H1 (cell line): Measurements from ENCODE around the gene NXT1. TPM values are rescaled to one million over a fixed set of nuclear protein-coding genes. Genes with fewer than 3 reads are reported as not detected.

Experiments used
- CTCF ChIA-PET: fragments of 300-600 bp; sonication (Branson Sonifier 250); formaldehyde crosslinking; loops from one replicate; lab custom pipeline; 2021; ENCODE audit not compliant: partially characterized antibody; lab: Charles Lee
- POLR2A ChIA-PET: fragments of 300-600 bp; sonication (Branson Sonifier 250); formaldehyde crosslinking; loops from one replicate; lab custom pipeline; 2021; ENCODE audit warnings: inconsistent platforms; ENCODE audit not compliant: partially characterized antibody; lab: Charles Lee
- DNase-seq, 2 experiments: peaks; one replicate each; pipeline versions ENCODE4 v3.0.0 to v3.0.0-alpha.2; 2010 to 2022; ENCODE audit warnings: low spot score in 2 of 2, low read depth in 1 of 2, mixed read lengths in 1 of 2
- FAIRE-seq: peaks from 2 replicates; lab custom pipeline; 2011; peaks lifted over from hg19 to GRCh38; lab: Jason Lieb, UNC
- H2AFZ ChIP-seq: 2 replicates; pipeline ENCODE4 v1.8.1; 2012; ENCODE audit warnings: low read length, inconsistent platforms
- H2AK5ac ChIP-seq: 2 replicates; pipeline ENCODE4 v1.6.1; 2013; ENCODE audit warnings: low read depth, low read length
- H2BK120ac ChIP-seq: replicated peaks from 2 replicates; pipeline ENCODE3; 2013; ENCODE audit warnings: low read depth, low read length, inconsistent platforms
- H2BK12ac ChIP-seq: 2 replicates; pipeline ENCODE4 v1.6.1; 2013; ENCODE audit warnings: low read depth, low read length
- H2BK15ac ChIP-seq: 2 replicates; pipeline ENCODE4 v1.6.1; 2013; ENCODE audit warnings: low read length
- H2BK20ac ChIP-seq: 2 replicates; pipeline ENCODE4 v1.6.1; 2013; ENCODE audit warnings: low read length
- H2BK5ac ChIP-seq: 2 replicates; pipeline ENCODE4 v1.6.1; 2013; ENCODE audit warnings: low read depth, low read length
- H3K14ac ChIP-seq: 2 replicates; pipeline ENCODE4 v1.6.1; 2013; ENCODE audit warnings: inconsistent platforms; ENCODE audit not compliant: insufficient read length
- H3K18ac ChIP-seq: 2 replicates; pipeline ENCODE4 v1.6.1; 2013; ENCODE audit warnings: low read length; ENCODE audit errors: extremely low read depth
- H3K23ac ChIP-seq: 2 replicates; pipeline ENCODE4 v1.6.1; 2013; ENCODE audit warnings: inconsistent platforms; ENCODE audit not compliant: insufficient read length
- H3K23me2 ChIP-seq: 2 replicates; pipeline ENCODE4 v1.6.1; 2013; ENCODE audit warnings: low read depth, low read length
- H3K27ac ChIP-seq: 2 replicates; pipeline ENCODE4 v1.6.1; 2011; ENCODE audit warnings: low read depth, low read length, inconsistent platforms
- H3K27me3 ChIP-seq, 4 experiments: replicated peaks in 1 of 4; 1 replicate in 1 of 4; 2 replicates in 3 of 4; pipeline versions ENCODE4 v1.6.1 to v1.8.1; 2011 to 2013; ENCODE audit warnings: low read length in 3 of 4, mild to moderate bottlenecking in 3 of 4, inconsistent platforms in 2 of 4, mixed read lengths in 2 of 4, moderate library complexity in 1 of 4; ENCODE audit not compliant: control insufficient read depth in 3 of 4, insufficient read depth in 3 of 4; ENCODE audit errors: extremely low read depth in 1 of 4
- H3K36me3 ChIP-seq, 4 experiments: 2 replicates each; pipeline versions ENCODE4 v1.6.1 to v1.8.1; 2011 to 2013; ENCODE audit warnings: mild to moderate bottlenecking in 4 of 4, low read length in 3 of 4, moderate library complexity in 2 of 4, control low read depth in 1 of 4, inconsistent platforms in 1 of 4; ENCODE audit not compliant: insufficient read depth in 4 of 4, control insufficient read depth in 2 of 4
- H3K4ac ChIP-seq: replicated peaks from 2 replicates; pipeline ENCODE3; 2013; ENCODE audit warnings: low read length, low read depth, mixed read lengths, inconsistent platforms; ENCODE audit not compliant: insufficient read length
- H3K4me1 ChIP-seq, 4 experiments: replicated peaks in 1 of 4; 1 replicate in 1 of 4; 2 replicates in 3 of 4; pipeline versions ENCODE4 v1.6.1 to v1.8.1; 2011 to 2013; ENCODE audit warnings: low read length in 3 of 4, inconsistent platforms in 2 of 4, mixed read lengths in 1 of 4; ENCODE audit not compliant: insufficient read depth in 4 of 4, control insufficient read depth in 3 of 4
- H3K4me2 ChIP-seq, 2 experiments: 2 replicates each; pipeline versions ENCODE4 v1.6.1 to v1.8.1; 2011 to 2013; ENCODE audit warnings: low read depth in 2 of 2, low read length in 2 of 2, control low read depth in 1 of 2, inconsistent platforms in 1 of 2, mild to moderate bottlenecking in 1 of 2; ENCODE audit not compliant: insufficient read depth in 1 of 2
- H3K4me3 ChIP-seq, 4 experiments: fragments of 200-600, 300-600 bp in 1 of 4; sonication (generic), shearing (Covaris generic), sonication (Bioruptor Twin) in 1 of 4; 2 replicates each; pipeline versions ENCODE4 v1.5.1 to v1.8.1; 2011 to 2016; ENCODE audit warnings: low read length in 4 of 4, low read depth in 3 of 4, control low read depth in 2 of 4, inconsistent platforms in 2 of 4, mild to moderate bottlenecking in 2 of 4, mixed read lengths in 1 of 4, moderate library complexity in 1 of 4; ENCODE audit not compliant: insufficient read depth in 2 of 4; ENCODE audit errors: extremely low read depth in 1 of 4
- H3K56ac ChIP-seq: replicated peaks from 2 replicates; pipeline ENCODE3; 2013; ENCODE audit warnings: low read depth, mild to moderate bottlenecking, mixed read lengths, low read length, inconsistent platforms; ENCODE audit not compliant: insufficient read length
- H3K79me1 ChIP-seq: 2 replicates; pipeline ENCODE4 v1.6.1; 2013; ENCODE audit warnings: low read depth, low read length, control low read depth
- H3K79me2 ChIP-seq, 2 experiments: 2 replicates each; pipeline versions ENCODE4 v1.6.1 to v1.8.1; 2012 to 2013; ENCODE audit warnings: low read length in 2 of 2, mild to moderate bottlenecking in 2 of 2, inconsistent platforms in 1 of 2; ENCODE audit not compliant: insufficient read depth in 2 of 2, control insufficient read depth in 1 of 2
- H3K9ac ChIP-seq, 4 experiments: replicated peaks in 1 of 4; 1 replicate in 1 of 4; 2 replicates in 3 of 4; pipeline versions ENCODE4 v1.6.1 to v1.8.1; 2011 to 2013; ENCODE audit warnings: low read depth in 3 of 4, low read length in 3 of 4, control low read depth in 2 of 4, mild to moderate bottlenecking in 2 of 4, moderate library complexity in 2 of 4, inconsistent platforms in 1 of 4; ENCODE audit errors: extremely low read depth in 1 of 4
- H3K9me3 ChIP-seq, 2 experiments: 2 replicates each; pipeline versions ENCODE4 v1.6.1 to v1.8.1; 2012 to 2013; ENCODE audit warnings: mild to moderate bottlenecking in 2 of 2, moderate library complexity in 2 of 2, control low read depth in 1 of 2, inconsistent platforms in 1 of 2, low read depth in 1 of 2, low read length in 1 of 2, mixed read lengths in 1 of 2; ENCODE audit not compliant: insufficient read depth in 2 of 2
- H4K20me1 ChIP-seq, 2 experiments: replicated peaks in 1 of 2; 2 replicates each; pipeline versions ENCODE3 to v1.8.1; 2011 to 2013; ENCODE audit warnings: inconsistent platforms in 2 of 2, low read length in 2 of 2, mild to moderate bottlenecking in 1 of 2; ENCODE audit not compliant: insufficient read depth in 2 of 2, control insufficient read depth in 1 of 2
- H4K5ac ChIP-seq: 2 replicates; pipeline ENCODE4 v1.6.1; 2013; ENCODE audit warnings: low read length, low read depth, mixed read lengths, inconsistent platforms; ENCODE audit not compliant: insufficient read length
- H4K8ac ChIP-seq: 2 replicates; pipeline ENCODE4 v1.8.0; 2013; ENCODE audit warnings: mild to moderate bottlenecking, moderate library complexity, low read length, inconsistent platforms; ENCODE audit not compliant: insufficient read depth; ENCODE audit errors: extremely low read depth
- H4K91ac ChIP-seq: replicated peaks from 2 replicates; pipeline ENCODE3; 2013; ENCODE audit warnings: low read length, mixed read lengths, inconsistent platforms; ENCODE audit not compliant: insufficient read length
- BACH1 ChIP-seq: IDR thresholded peaks from 2 replicates; pipeline ENCODE4 v1.6.1; 2012; ENCODE audit warnings: low read length, improper control_type of control experiment
- CBX8 ChIP-seq: fragments of 300-800, 300-1000 bp; sonication (generic); IDR thresholded peaks from 2 replicates; pipeline ENCODE4 v1.7.1; 2016; ENCODE audit warnings: low read depth, low read length, borderline replicate concordance
- CTBP2 ChIP-seq: IDR thresholded peaks from 2 replicates; pipeline ENCODE4 v1.7.0; 2011; ENCODE audit warnings: borderline replicate concordance, mild to moderate bottlenecking, moderate library complexity, mixed read lengths, low read length; ENCODE audit not compliant: insufficient read depth, insufficient read length
- EP300 ChIP-seq, 2 experiments: IDR thresholded peaks; 1 replicate in 1 of 2; 2 replicates in 1 of 2; pipeline ENCODE4 v1.6.1; 2011 to 2012; ENCODE audit warnings: low read depth in 2 of 2, low read length in 2 of 2, mild to moderate bottlenecking in 2 of 2, borderline replicate concordance in 1 of 2, inconsistent platforms in 1 of 2, moderate library complexity in 1 of 2
- GABPA ChIP-seq: IDR thresholded peaks from 2 replicates; pipeline ENCODE4 v1.6.1; 2011; ENCODE audit warnings: mild to moderate bottlenecking, low read length, moderate library complexity, borderline replicate concordance; ENCODE audit not compliant: insufficient read depth
- KDM5A ChIP-seq: fragments of 200-600 bp; IDR thresholded peaks from 2 replicates; pipeline ENCODE4 v1.7.1; 2012; ENCODE audit warnings: mild to moderate bottlenecking, low read length, inconsistent platforms, mixed read lengths
- MAFK ChIP-seq: IDR thresholded peaks from 2 replicates; pipeline ENCODE4 v1.6.1; 2012; ENCODE audit warnings: low read depth, mild to moderate bottlenecking, improper control_type of control experiment, low read length
- NANOG ChIP-seq: IDR thresholded peaks from 2 replicates; pipeline ENCODE4 v1.6.1; 2011; ENCODE audit warnings: low read length, low read depth, mild to moderate bottlenecking, inconsistent platforms; ENCODE audit not compliant: insufficient read depth, poor library complexity, severe bottlenecking
- SP1 ChIP-seq: IDR thresholded peaks from 2 replicates; pipeline ENCODE4 v1.6.1; 2011; ENCODE audit warnings: low read depth, low read length
- SUZ12 ChIP-seq: fragments of 200-600 bp; sonication (generic); IDR thresholded peaks from 2 replicates; pipeline ENCODE4 v1.6.1; 2012; ENCODE audit warnings: mild to moderate bottlenecking, inconsistent platforms, low read length, moderate library complexity, mixed read lengths
- TCF12 ChIP-seq: IDR thresholded peaks from 2 replicates; pipeline ENCODE4 v1.6.1; 2011; ENCODE audit warnings: low read depth, mild to moderate bottlenecking, low read length
- WGBS, 2 experiments: shearing (Covaris generic) in 1 of 2; methylation state at CpG; one replicate each; pipeline versions ENCODE4 v1.1.6 to v1.1.7; 2013 to 2015; ENCODE audit warnings: low lambda C conversion rate in 2 of 2, mixed read lengths in 2 of 2, inconsistent platforms in 1 of 2, low coverage in 1 of 2, missing lambda C conversion rate in 1 of 2; ENCODE audit not compliant: insufficient replicate concordance in 2 of 2, insufficient coverage in 1 of 2, insufficient read length in 1 of 2; ENCODE audit errors: extremely low coverage in 1 of 2, missing lambda C conversion rate in 1 of 2; 5-methylcytosine and 5-hydroxymethylcytosine counted together
- polyA plus RNA-seq, 7 experiments: library from polyadenylated mRNA; depleted of rRNA in 3 of 7; stranded (reverse) in 5 of 7; unstranded in 2 of 7; fragments of >200 nt in 5 of 7; fragments of 200-250 nt in 2 of 7; gene quantifications; 1 replicate in 5 of 7; 2 replicates in 1 of 7; 4 replicates in 1 of 7; pipeline versions ENCODE4 v1.2.1 to v1.2.3, GENCODE V29; 2011 to 2013; ENCODE audit warnings: missing spikeins in 2 of 7, mixed read lengths in 2 of 7
- total RNA-seq: library from RNA; stranded (reverse); fragmentation: NEBNext Ultra II Directional; extraction: Animal tissue kit (Norgen Biotek cat#: 25700); gene quantifications from 2 replicates; pipeline ENCODE4 v1.2.1, GENCODE V29; 2021
- TF ChIP-seq, protein P1 (sequence below), 3 experiments: IDR thresholded peaks; 1 replicate in 2 of 3; 2 replicates in 1 of 3; pipeline versions ENCODE4 v1.5.1 to v1.6.1; 2011; ENCODE audit warnings: low read length in 3 of 3, mild to moderate bottlenecking in 3 of 3, inconsistent platforms in 2 of 3, low read depth in 1 of 3, moderate library complexity in 1 of 3; ENCODE audit not compliant: insufficient read depth in 1 of 3; ENCODE audit errors: control extremely low read depth in 1 of 3

Gene NXT1
- total and polyA plus RNA-seq, 2 of the 8 experiments (the other 6 are each of a cell fraction or from before 2014, with no cell fraction given), result 23.1 to 26.5 TPM

DNA sequence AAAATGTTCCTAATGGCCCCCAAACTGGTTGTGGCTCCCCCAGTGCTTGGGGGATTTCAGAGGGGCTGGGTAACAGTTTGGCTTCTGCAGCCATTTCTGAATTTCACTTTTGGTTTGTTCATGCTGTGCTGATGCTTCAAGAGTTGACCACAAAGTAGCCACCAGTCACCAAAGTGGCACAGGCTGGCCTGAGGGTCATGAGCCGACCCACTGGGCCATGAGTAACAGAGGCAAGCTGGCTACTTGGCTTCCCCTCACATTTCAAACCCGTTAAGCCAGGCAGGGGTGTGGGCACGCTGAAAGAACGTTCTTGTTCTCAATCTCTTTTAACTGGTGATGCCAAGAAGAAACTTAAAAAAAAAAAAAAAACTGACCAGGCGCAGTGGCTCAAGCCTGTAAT, 15.1 kb upstream of the NXT1 start:
- Histone ChIP-seq H3K27me3 (no peaks in the 10 kb centered on the region), H3K4ac (no peak overlapping the region), H2BK120ac (no peak overlapping the region), H4K91ac (no peak overlapping the region), H2BK5ac (no peak overlapping the region), H2BK12ac (no peak overlapping the region), H2BK20ac (no peak overlapping the region), H3K56ac (no peak overlapping the region), H3K9me3 (no peaks in the 10 kb centered on the region), H3K4me3 (no peak overlapping the region), H2AK5ac (no peak overlapping the region), H3K14ac (no peak overlapping the region), H3K9ac (no peak overlapping the region), H3K36me3 (no peaks in the 10 kb centered on the region), H2BK15ac (no peak overlapping the region), H3K4me1 (peaks cover 0 to 5% (median 0%) of the 10 kb centered on the region in 4 experiments; a peak in 2 of 7 replicates), H3K27ac (no peak overlapping the region), H3K23me2 (no peaks in the 10 kb centered on the region), H3K79me1 (no peaks in the 10 kb centered on the region), H2AFZ (no peak overlapping the region), H3K18ac (no peak overlapping the region), H4K5ac (no peak overlapping the region), H3K79me2 (no peaks in the 10 kb centered on the region), H3K4me2 (no peak overlapping the region), H4K20me1 (no peaks in the 10 kb centered on the region), H4K8ac (no peak overlapping the region), H3K23ac (no peak overlapping the region)
- ChIA-PET POLR2A (interaction anchor here (0.6 kb wide), 1 partner anchor 20 kb away, joined by 3 read pairs; no protein-coding TSS in a partner anchor), CTCF (no interaction called here)
- DNase-seq, result no peak
- no peak for FAIRE-seq
- WGBS, 2 experiments, result 94% methylated on average over 4 of the region's 5 CpGs; no CpG with 5 or more reads in 1 of the 2 experiments
- TF ChIP-seq SP1 (no peak), TCF12 (no peak), CTBP2 (no peak), EP300 (IDR thresholded peaks at IDR 0.05; ENCODE audit: borderline replicate concordance in 1 of 2, low read depth in 2 of 2, low read length in 2 of 2) (no peak), MAFK (no peak), SUZ12 (no peak), NANOG (no peak), CBX8 (no peak), GABPA (no peak), KDM5A (no peak), BACH1 (no peak)
- TF ChIP-seq, protein P1, sequence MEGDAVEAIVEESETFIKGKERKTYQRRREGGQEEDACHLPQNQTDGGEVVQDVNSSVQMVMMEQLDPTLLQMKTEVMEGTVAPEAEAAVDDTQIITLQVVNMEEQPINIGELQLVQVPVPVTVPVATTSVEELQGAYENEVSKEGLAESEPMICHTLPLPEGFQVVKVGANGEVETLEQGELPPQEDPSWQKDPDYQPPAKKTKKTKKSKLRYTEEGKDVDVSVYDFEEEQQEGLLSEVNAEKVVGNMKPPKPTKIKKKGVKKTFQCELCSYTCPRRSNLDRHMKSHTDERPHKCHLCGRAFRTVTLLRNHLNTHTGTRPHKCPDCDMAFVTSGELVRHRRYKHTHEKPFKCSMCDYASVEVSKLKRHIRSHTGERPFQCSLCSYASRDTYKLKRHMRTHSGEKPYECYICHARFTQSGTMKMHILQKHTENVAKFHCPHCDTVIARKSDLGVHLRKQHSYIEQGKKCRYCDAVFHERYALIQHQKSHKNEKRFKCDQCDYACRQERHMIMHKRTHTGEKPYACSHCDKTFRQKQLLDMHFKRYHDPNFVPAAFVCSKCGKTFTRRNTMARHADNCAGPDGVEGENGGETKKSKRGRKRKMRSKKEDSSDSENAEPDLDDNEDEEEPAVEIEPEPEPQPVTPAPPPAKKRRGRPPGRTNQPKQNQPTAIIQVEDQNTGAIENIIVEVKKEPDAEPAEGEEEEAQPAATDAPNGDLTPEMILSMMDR (IDR thresholded peaks at IDR 0.05; ENCODE audit: control extremely low read depth in 1 of 3, insufficient read depth in 1 of 3, low read depth in 1 of 3, low read length in 3 of 3), result no peak
